ENCODE results near the gene SRGAP3.

Gene SRGAP3

DNA sequence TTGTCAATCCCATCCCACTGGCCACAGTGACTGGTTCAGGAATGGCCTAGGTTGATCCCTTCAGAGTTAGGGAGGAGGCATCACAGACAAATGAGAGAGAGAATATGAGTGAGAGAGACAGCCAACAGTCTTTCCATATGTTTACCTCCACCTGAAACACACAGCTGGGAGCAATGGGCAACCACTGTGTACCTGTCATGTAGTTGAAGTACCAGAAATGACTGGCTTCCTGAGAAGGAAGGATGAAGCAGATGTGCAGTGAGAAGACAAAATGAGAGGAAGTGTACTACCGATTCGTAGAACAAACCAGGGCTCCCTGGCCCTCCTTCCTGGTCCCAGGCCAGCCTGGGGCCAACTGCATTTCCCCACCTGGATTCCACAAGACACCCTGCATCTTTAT is 27.4 kb downstream of the SRGAP3 start:
- no peak overlapping the region for H3K4me3 ChIP-seq (ENCODE audit: severe bottlenecking)
- no peak overlapping the region for H3K27ac ChIP-seq (ENCODE audit: poor library complexity, severe bottlenecking)
- no peaks in the 10 kb centered on the region for H3K27me3 ChIP-seq (ENCODE audit: insufficient read depth, poor library complexity, severe bottlenecking)
- no peaks in the 10 kb centered on the region for H3K36me3 ChIP-seq (ENCODE audit: low read depth)
- TF ChIP-seq, protein P1, sequence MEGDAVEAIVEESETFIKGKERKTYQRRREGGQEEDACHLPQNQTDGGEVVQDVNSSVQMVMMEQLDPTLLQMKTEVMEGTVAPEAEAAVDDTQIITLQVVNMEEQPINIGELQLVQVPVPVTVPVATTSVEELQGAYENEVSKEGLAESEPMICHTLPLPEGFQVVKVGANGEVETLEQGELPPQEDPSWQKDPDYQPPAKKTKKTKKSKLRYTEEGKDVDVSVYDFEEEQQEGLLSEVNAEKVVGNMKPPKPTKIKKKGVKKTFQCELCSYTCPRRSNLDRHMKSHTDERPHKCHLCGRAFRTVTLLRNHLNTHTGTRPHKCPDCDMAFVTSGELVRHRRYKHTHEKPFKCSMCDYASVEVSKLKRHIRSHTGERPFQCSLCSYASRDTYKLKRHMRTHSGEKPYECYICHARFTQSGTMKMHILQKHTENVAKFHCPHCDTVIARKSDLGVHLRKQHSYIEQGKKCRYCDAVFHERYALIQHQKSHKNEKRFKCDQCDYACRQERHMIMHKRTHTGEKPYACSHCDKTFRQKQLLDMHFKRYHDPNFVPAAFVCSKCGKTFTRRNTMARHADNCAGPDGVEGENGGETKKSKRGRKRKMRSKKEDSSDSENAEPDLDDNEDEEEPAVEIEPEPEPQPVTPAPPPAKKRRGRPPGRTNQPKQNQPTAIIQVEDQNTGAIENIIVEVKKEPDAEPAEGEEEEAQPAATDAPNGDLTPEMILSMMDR (IDR thresholded peaks at IDR 0.05; ENCODE audit: poor library complexity, severe bottlenecking), result no peak
- peaks cover 6% of the 10 kb centered on the region for H3K4me1 ChIP-seq (ENCODE audit: insufficient read depth, poor library complexity, severe bottlenecking)
- no peak for ATAC-seq (ENCODE audit: low read depth)
- no peak for DNase-seq (ENCODE audit: low spot score)
- no peaks in the 10 kb centered on the region for H3K9me3 ChIP-seq (ENCODE audit: severe bottlenecking)

DNA sequence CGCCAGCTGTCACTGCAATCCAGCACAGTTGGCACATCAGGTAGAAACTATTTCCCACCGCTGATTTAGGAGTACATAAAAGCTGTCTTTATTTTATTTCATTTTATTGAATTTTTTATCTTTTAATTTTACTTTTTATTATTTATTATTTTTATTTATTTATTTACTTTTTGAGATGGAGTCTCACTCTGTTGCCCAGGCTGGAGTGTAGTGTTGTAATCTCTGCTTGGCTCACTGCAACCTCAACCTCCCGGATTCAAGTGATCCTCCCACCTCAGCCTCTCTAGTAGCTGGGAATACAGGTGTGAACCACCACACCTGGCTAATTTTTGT is 31.0 kb downstream of the SRGAP3 start:
- H3K27ac ChIP-seq (ENCODE audit: poor library complexity, severe bottlenecking), result no peak overlapping the region
- H3K4me1 ChIP-seq (ENCODE audit: insufficient read depth, poor library complexity, severe bottlenecking), result peaks cover 14% of the 10 kb centered on the region
- H3K4me3 ChIP-seq (ENCODE audit: severe bottlenecking), result no peak overlapping the region
- DNase-seq (ENCODE audit: low spot score) (no peak), ATAC-seq (ENCODE audit: low read depth) (no peak)
- no peaks in the 10 kb centered on the region for H3K27me3 ChIP-seq (ENCODE audit: insufficient read depth, poor library complexity, severe bottlenecking)
- H3K36me3 ChIP-seq (ENCODE audit: low read depth), result no peaks in the 10 kb centered on the region
- H3K9me3 ChIP-seq (ENCODE audit: severe bottlenecking), result no peaks in the 10 kb centered on the region
- TF ChIP-seq, protein P1 (IDR thresholded peaks at IDR 0.05; ENCODE audit: poor library complexity, severe bottlenecking), result no peak

DNA sequence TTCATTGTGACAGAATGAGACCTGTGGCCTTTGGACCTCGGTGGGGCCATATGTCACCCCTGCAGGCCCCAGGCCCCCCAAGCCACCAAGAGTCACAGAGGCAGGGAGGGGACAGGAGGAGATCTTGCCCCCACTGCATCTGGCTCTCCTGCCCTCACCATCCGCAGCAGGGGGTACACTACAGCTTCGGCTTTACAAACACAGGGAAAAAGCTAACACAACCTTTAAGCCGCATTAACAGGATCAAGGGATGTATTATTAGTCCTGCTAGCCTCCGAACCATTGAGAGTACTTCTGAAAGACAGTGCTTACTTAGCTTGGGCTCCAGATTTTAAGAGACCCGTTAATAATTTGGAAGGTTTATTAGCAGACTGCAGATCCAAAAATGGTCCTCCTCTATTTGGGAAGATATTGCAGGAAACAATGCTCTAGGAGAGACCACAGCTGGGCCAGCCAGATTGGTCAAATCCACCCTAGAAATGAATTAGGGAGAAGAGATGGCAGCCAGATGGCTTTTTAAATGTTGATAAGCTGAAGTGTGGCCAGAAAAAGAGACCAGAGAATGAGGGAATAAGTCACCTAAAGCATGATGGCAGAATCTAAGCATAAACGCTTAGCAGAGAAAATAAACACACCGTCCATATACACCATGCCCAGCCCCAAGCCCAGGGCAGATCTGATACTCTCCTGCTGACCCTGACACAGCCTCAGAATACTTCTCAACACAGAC is 31.5 kb downstream of the SRGAP3 start:
- DNase-seq (ENCODE audit: low spot score) (no peak), ATAC-seq (ENCODE audit: low read depth) (no peak)
- Histone ChIP-seq H3K4me1 (ENCODE audit: insufficient read depth, poor library complexity, severe bottlenecking) (peaks cover 14% of the 10 kb centered on the region), H3K4me3 (ENCODE audit: severe bottlenecking) (no peak overlapping the region), H3K27ac (ENCODE audit: poor library complexity, severe bottlenecking) (no peak overlapping the region), H3K27me3 (ENCODE audit: insufficient read depth, poor library complexity, severe bottlenecking) (no peaks in the 10 kb centered on the region), H3K36me3 (ENCODE audit: low read depth) (no peaks in the 10 kb centered on the region), H3K9me3 (ENCODE audit: severe bottlenecking) (no peaks in the 10 kb centered on the region)
- TF ChIP-seq, protein P1 (IDR thresholded peaks at IDR 0.05; ENCODE audit: poor library complexity, severe bottlenecking), result no peak

DNA sequence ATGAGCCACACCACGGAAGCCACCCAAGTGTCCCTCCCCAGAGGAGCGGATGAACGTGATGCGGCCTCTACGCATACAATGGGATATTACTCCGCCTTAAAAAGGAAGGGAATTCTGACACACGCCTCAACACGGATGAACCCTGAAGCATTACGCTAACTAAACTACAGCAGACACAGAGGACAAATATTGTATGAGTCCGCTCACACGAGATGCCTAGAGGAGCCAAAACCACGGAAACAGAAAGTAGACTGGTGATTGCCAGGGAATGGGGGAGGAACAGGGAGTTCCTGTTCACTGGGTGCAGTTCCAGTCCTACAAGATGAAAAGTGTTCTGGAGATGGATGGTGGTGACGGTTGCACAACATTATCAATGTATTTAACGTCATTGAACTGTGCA is 32.7 kb downstream of the SRGAP3 start:
- Histone ChIP-seq H3K4me1 (ENCODE audit: insufficient read depth, poor library complexity, severe bottlenecking) (peaks cover 14% of the 10 kb centered on the region), H3K9me3 (ENCODE audit: severe bottlenecking) (no peaks in the 10 kb centered on the region), H3K36me3 (ENCODE audit: low read depth) (no peaks in the 10 kb centered on the region), H3K27me3 (ENCODE audit: insufficient read depth, poor library complexity, severe bottlenecking) (no peaks in the 10 kb centered on the region), H3K4me3 (ENCODE audit: severe bottlenecking) (no peak overlapping the region), H3K27ac (ENCODE audit: poor library complexity, severe bottlenecking) (no peak overlapping the region)
- DNase-seq (ENCODE audit: low spot score) (no peak), ATAC-seq (ENCODE audit: low read depth) (no peak)
- TF ChIP-seq, protein P1 (IDR thresholded peaks at IDR 0.05; ENCODE audit: poor library complexity, severe bottlenecking), result no peak

DNA sequence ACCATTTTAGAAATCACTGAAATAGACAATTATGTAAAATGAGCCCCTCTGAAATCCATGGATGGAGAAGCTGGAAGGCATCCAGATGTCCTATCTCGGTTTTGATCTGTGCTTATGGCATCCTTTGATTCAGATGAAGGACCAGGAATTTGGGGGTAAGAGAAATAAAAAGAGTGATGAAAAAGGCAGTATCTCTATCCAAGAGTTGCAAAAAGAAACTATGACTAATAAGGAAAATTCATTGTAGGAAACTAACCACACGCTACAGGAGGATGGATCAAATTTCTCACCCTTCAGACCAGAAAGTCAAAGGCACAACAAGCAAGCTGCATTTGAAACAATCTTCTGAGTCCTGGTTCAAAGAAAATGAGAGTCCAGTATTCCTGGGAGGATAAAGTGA is 34.8 kb downstream of the SRGAP3 start:
- Histone ChIP-seq H3K9me3 (ENCODE audit: severe bottlenecking) (no peaks in the 10 kb centered on the region), H3K4me3 (ENCODE audit: severe bottlenecking) (no peak overlapping the region), H3K27me3 (ENCODE audit: insufficient read depth, poor library complexity, severe bottlenecking) (no peaks in the 10 kb centered on the region), H3K4me1 (ENCODE audit: insufficient read depth, poor library complexity, severe bottlenecking) (peaks cover 14% of the 10 kb centered on the region), H3K36me3 (ENCODE audit: low read depth) (no peaks in the 10 kb centered on the region), H3K27ac (ENCODE audit: poor library complexity, severe bottlenecking) (peak overlapping the region; percentile 44)
- ATAC-seq (ENCODE audit: low read depth) (peak; percentile 93), DNase-seq (ENCODE audit: low spot score) (no peak)
- TF ChIP-seq, protein P1 (IDR thresholded peaks at IDR 0.05; ENCODE audit: poor library complexity, severe bottlenecking), result no peak
